Esophagus squamous epithelium (tissue), 4 donors: ENCODE results near the gene WFDC5.

ENCODE experiments used
- POLR2A ChIP-seq, 4 donors: fragments of 450-650 bp; IDR thresholded peaks; one replicate each; pipeline ENCODE4 v1.6.1; 2017; ENCODE audit warnings: antibody characterized with exemption in 4 of 4, mild to moderate bottlenecking in 4 of 4, moderate library complexity in 3 of 4
- TF ChIP-seq, protein P1 (sequence below), 6 experiments: fragments of 450-650 bp in 4 of 6; fragments of 200-600 bp in 2 of 6; sonication (generic) in 2 of 6; IDR thresholded peaks; one replicate each; pipeline ENCODE4 v1.5.1; 2016 to 2019; ENCODE audit warnings: antibody characterized with exemption in 6 of 6, mild to moderate bottlenecking in 4 of 6, moderate library complexity in 4 of 6

DNA sequence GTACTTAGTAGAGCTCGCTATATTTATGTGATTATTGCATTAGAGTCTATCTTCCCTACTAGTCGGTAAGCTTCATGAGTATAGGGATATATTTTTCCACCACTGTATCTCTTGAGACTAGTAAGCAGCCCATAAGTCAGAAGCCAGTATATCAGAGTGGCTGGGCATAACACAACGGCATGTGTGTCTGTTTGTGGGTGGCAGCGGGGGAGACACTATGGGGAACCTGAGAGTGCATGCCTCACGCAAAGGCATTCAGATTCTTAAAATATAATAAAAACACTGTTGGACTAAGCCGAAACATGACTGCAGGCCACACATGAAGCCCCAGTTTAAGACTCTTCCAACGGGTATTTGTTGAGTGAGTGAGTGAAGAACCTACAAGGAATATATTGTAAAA is 22.1 kb downstream of the WFDC5 start:
- TF ChIP-seq POLR2A (IDR thresholded peaks at IDR 0.05) = no peak
- TF ChIP-seq, protein P1, sequence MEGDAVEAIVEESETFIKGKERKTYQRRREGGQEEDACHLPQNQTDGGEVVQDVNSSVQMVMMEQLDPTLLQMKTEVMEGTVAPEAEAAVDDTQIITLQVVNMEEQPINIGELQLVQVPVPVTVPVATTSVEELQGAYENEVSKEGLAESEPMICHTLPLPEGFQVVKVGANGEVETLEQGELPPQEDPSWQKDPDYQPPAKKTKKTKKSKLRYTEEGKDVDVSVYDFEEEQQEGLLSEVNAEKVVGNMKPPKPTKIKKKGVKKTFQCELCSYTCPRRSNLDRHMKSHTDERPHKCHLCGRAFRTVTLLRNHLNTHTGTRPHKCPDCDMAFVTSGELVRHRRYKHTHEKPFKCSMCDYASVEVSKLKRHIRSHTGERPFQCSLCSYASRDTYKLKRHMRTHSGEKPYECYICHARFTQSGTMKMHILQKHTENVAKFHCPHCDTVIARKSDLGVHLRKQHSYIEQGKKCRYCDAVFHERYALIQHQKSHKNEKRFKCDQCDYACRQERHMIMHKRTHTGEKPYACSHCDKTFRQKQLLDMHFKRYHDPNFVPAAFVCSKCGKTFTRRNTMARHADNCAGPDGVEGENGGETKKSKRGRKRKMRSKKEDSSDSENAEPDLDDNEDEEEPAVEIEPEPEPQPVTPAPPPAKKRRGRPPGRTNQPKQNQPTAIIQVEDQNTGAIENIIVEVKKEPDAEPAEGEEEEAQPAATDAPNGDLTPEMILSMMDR (IDR thresholded peaks at IDR 0.05) = no peak
